ENCODE measurements around the gene FCHSD2.

Gene FCHSD2

GRCh38 chr11:72821920-72822799, 320.0 kb downstream of the FCHSD2 start (continued):
- TF ChIP-seq ZNF18 (tag by site-specific recombination; IDR thresholded peaks at IDR 0.05) (no peak), ZNF292 (tag by site-specific recombination; IDR thresholded peaks at IDR 0.05; ENCODE audit: borderline replicate concordance, low read depth) (no peak), HIC1 (tag by site-specific recombination; IDR thresholded peaks at IDR 0.05) (peak; percentile 59), KLF1 (tag by site-specific recombination; IDR thresholded peaks at IDR 0.05) (peak; percentile 6; the same call in 1 of the 2 replicates), ZNF335 (tag by site-specific recombination; conservative IDR thresholded peaks at IDR 0.05) (peak; percentile 95), TRIM28 (IDR thresholded peaks at IDR 0.05; ENCODE audit: borderline replicate concordance, low read length) (no peak), ZBTB48 (tag by site-specific recombination; IDR thresholded peaks at IDR 0.05) (peak; percentile 76), ZBTB6 (tag by site-specific recombination; IDR thresholded peaks at IDR 0.05) (no peak), ZFP69B (tag by site-specific recombination; IDR thresholded peaks at IDR 0.05) (peak; percentile 62), KLF10 (tag by site-specific recombination; IDR thresholded peaks at IDR 0.05) (0 out of 2 replicates have a peak, but pooled peaks have one; percentile 15), KLF16 (tag by site-specific recombination; IDR thresholded peaks at IDR 0.05) (peak; percentile 63; the same call in 1 of the 2 replicates), ZNF600 (tag by site-specific recombination; IDR thresholded peaks at IDR 0.05) (peak; percentile 17; the same call in 1 of the 2 replicates), ZBTB26 (tag by site-specific recombination; optimal IDR thresholded peaks at IDR 0.05) (peak; percentile 91), SP3 (tag by site-specific recombination; IDR thresholded peaks at IDR 0.05) (peak; percentile 76), ZNF837 (tag by site-specific recombination; IDR thresholded peaks at IDR 0.05) (no peak), ZSCAN30 (tag by site-specific recombination; IDR thresholded peaks at IDR 0.05) (peak; percentile 47; the same call in 1 of the 2 replicates), ZNF488 (tag by site-specific recombination; IDR thresholded peaks at IDR 0.05) (no peak), SP7 (tag by site-specific recombination; IDR thresholded peaks at IDR 0.05) (peak; percentile 21; the same call in 1 of the 2 replicates), ZNF449 (tag by site-specific recombination; IDR thresholded peaks at IDR 0.05) (peak; percentile 89)

All from HEK293 (cell line).